ENCODE data around the gene PRKD2. TPM values are rescaled to one million over a fixed set of nuclear protein-coding genes. Genes with fewer than 3 reads are reported as not detected.
"Not testable (repeated sequence)": the region's sequence is repeated elsewhere in the genome, so short reads cannot be mapped to it uniquely, and the experiment has no call there.

The PRKD2 gene
- total RNA-seq, 1 donor from 2014 or later = 142 TPM

GRCh38 chr19:46637224-46637623 is 79.7 kb downstream of the PRKD2 start:
- no peak for DNase-seq (ENCODE audit: extremely low read depth, low read depth, low spot score)

GRCh38 chr19:46635920-46636761 is 80.8 kb downstream of the PRKD2 start, which contains the start of gene GNG8:
GNG8 (minus strand) TSS chr19:46636202; CDS start chr19:46634682, 1,520 bp downstream.
- no peak for DNase-seq (ENCODE audit: extremely low read depth, low read depth, low spot score)

- no peak for DNase-seq (ENCODE audit: extremely low read depth, low read depth, low spot score)
Measured at GRCh38 chr19:46634656-46635218, 82.2 kb downstream of the PRKD2 start.

- DNase-seq (ENCODE audit: extremely low read depth, low read depth, low spot score) = no peak
Measured at GRCh38 chr19:46634045-46634655, 82.8 kb downstream of the PRKD2 start.

- no peak for DNase-seq (ENCODE audit: extremely low read depth, low read depth, low spot score)
Measured at GRCh38 chr19:46633130-46633529, 83.8 kb downstream of the PRKD2 start.

GRCh38 chr19:46631481-46631880 is 85.4 kb downstream of the PRKD2 start:
- no peak for DNase-seq (ENCODE audit: extremely low read depth, low read depth, low spot score)

GRCh38 chr19:46630586-46631205 is 86.2 kb downstream of the PRKD2 start:
- DNase-seq (ENCODE audit: extremely low read depth, low read depth, low spot score) = no peak

- DNase-seq (ENCODE audit: extremely low read depth, low read depth, low spot score) = no peak
Measured at GRCh38 chr19:46629546-46630025, 87.3 kb downstream of the PRKD2 start.

GRCh38 chr19:46628970-46629369 is 87.9 kb downstream of the PRKD2 start:
- not testable (repeated sequence) for DNase-seq (ENCODE audit: extremely low read depth, low read depth, low spot score)

GRCh38 chr19:46626446-46626845 is 90.5 kb downstream of the PRKD2 start:
- DNase-seq (ENCODE audit: extremely low read depth, low read depth, low spot score) = no peak

GRCh38 chr19:46625731-46626130 is 91.2 kb downstream of the PRKD2 start:
- DNase-seq (ENCODE audit: extremely low read depth, low read depth, low spot score) = no peak

GRCh38 chr19:46624958-46625661 is 91.8 kb downstream of the PRKD2 start, which contains the start of gene PTGIR:
PTGIR (minus strand) TSS chr19:46625089; CDS start chr19:46624225, 864 bp downstream.
- no peak for DNase-seq (ENCODE audit: extremely low read depth, low read depth, low spot score)

Other genes with a start within 250 kb of the PRKD2 start
- gene PNMA8A, start 245.6 kb downstream of the PRKD2 start, total RNA-seq = 0.53 and 3.3 TPM in 2 replicates
- 0.18 and 0.29 TPM in 2 replicates for gene PNMA8B, start 221.2 kb downstream of the PRKD2 start, total RNA-seq
- gene CALM3, start 115.8 kb downstream of the PRKD2 start, total RNA-seq = 268 and 348 TPM in 2 replicates
- gene PTGIR, start 92.0 kb downstream of the PRKD2 start, total RNA-seq = 1.6 and 1.8 TPM in 2 replicates
- not detected in 2 replicates for gene GNG8, start 80.9 kb downstream of the PRKD2 start, total RNA-seq
- 2.3 and 3.7 TPM in 2 replicates for gene DACT3, start 55.9 kb downstream of the PRKD2 start, total RNA-seq
- 22.5 and 35.5 TPM in 2 replicates for gene FKRP, start 28.9 kb upstream of the PRKD2 start, total RNA-seq
- 173 and 175 TPM in 2 replicates for gene STRN4, start 29.3 kb upstream of the PRKD2 start, total RNA-seq
- gene SLC1A5, start 71.5 kb upstream of the PRKD2 start, total RNA-seq = 70.6 and 105 TPM in 2 replicates
- 217 and 287 TPM in 2 replicates for gene AP2S1, start 133.7 kb upstream of the PRKD2 start, total RNA-seq
- gene ARHGAP35, start 143.9 kb upstream of the PRKD2 start, total RNA-seq = 31.7 and 53.2 TPM in 2 replicates

Data from glomerular endothelial cell (primary cell).